ENCODE data around the gene REV3L.
"Not testable (repeated sequence)": the region's sequence is repeated elsewhere in the genome, so short reads cannot be mapped to it uniquely, and the experiment has no call there.

REV3L gene

GRCh38 chr6:111483736-111484632 lies 966 bp upstream of the REV3L start:
- Mint-ChIP-seq H3K27ac (peak overlapping the region; percentile 99), H3K27me3 (no peaks in the 10 kb centered on the region), H3K4me1 (ENCODE audit: low read depth) (peaks cover 34% of the 10 kb centered on the region), H3K4me3 (peak overlapping the region; percentile 91), H3K9me3 (no peaks in the 10 kb centered on the region), H3K36me3 (ENCODE audit: low read depth) (peaks cover 27% of the 10 kb centered on the region)
- intact Hi-C loops (cut with micrococcal nuclease): loop anchor here (1.0 to 10.0 kb wide), 5 partner anchors 121 to 558 kb away; partner anchors contain the start of genes RPF2 and TRAF3IP2

DNA sequence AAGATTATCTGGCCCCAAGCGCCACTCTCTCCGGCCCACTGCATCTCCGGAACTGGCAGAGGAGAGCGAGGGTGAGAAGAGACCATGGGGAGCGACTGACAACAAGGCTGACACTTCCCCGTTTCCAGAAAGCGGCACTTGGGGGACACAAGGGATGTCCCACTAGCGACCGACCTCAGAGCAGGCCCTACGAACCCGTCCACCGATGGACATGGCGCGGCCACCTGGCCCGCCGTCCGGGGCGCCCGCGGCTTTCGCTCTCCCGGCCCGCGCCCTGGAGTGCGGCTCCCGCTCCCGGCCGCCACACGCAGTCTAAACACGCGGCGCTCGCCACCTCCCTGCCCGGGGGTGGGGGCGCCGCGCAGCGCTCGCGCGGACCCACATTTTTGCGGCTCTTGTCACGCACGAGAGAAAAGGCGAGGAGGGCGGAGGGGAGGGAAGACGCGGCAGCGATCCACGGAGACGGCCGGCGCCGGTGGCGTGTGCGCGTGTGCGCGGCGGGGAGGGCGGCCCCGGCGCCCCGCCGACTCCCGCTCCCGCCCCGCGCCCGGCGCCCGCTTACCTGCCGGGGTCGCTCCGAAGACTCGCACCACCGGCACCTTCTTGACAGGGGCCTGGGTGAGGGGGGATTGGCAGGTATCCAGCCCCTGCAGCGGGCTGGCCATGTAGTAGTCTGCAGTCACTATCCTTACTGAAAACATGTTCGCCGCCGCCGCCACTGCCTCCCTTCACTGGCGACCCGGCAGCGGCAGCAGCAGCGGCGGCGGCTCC lies 645 bp downstream of the REV3L start:
- H3K9me3 Mint-ChIP-seq: no peaks in the 10 kb centered on the region
- peaks cover 39% of the 10 kb centered on the region for H3K4me1 Mint-ChIP-seq (ENCODE audit: low read depth)
- peak overlapping the region; percentile 91 for H3K4me3 Mint-ChIP-seq

DNA sequence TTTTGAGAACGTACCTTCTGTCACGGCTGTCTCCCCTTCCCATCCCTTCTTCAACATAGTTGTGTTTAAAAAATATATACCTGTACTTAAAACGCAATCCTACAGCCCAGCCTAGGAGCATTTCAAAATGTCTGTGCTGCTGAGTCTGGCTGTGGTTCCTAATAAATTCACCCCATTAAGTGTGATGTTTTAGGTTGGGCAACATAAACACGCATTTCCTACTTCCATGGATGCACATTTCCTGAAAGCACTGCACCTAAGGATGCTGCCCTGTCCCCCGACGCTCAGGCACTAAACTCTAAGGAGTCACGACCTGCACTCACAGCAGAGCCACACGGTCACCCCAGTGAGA lies 1.2 kb downstream of the REV3L start:
- Mint-ChIP-seq H3K9me3 (no peaks in the 10 kb centered on the region), H3K4me1 (ENCODE audit: low read depth) (peaks cover 40% of the 10 kb centered on the region), H3K27me3 (no peaks in the 10 kb centered on the region), H3K36me3 (ENCODE audit: low read depth) (peaks cover 21% of the 10 kb centered on the region), H3K27ac (peak overlapping the region; percentile 99), H3K4me3 (peak overlapping the region; percentile 91)
- intact Hi-C loops (cut with micrococcal nuclease): loop anchor here (5.0 to 10.0 kb wide), 4 partner anchors 123 to 560 kb away; partner anchors contain the start of genes RPF2 and TRAF3IP2

More for the DNA sequence above, 645 bp downstream of the REV3L start:
- peaks cover 21% of the 10 kb centered on the region for H3K36me3 Mint-ChIP-seq (ENCODE audit: low read depth)
- H3K27me3 Mint-ChIP-seq: no peaks in the 10 kb centered on the region
- intact Hi-C loops (cut with micrococcal nuclease): loop anchor here (5.0 to 10.0 kb wide), 4 partner anchors 122 to 560 kb away; partner anchors contain the start of genes RPF2 and TRAF3IP2
- H3K27ac Mint-ChIP-seq: peak overlapping the region; percentile 99

DNA sequence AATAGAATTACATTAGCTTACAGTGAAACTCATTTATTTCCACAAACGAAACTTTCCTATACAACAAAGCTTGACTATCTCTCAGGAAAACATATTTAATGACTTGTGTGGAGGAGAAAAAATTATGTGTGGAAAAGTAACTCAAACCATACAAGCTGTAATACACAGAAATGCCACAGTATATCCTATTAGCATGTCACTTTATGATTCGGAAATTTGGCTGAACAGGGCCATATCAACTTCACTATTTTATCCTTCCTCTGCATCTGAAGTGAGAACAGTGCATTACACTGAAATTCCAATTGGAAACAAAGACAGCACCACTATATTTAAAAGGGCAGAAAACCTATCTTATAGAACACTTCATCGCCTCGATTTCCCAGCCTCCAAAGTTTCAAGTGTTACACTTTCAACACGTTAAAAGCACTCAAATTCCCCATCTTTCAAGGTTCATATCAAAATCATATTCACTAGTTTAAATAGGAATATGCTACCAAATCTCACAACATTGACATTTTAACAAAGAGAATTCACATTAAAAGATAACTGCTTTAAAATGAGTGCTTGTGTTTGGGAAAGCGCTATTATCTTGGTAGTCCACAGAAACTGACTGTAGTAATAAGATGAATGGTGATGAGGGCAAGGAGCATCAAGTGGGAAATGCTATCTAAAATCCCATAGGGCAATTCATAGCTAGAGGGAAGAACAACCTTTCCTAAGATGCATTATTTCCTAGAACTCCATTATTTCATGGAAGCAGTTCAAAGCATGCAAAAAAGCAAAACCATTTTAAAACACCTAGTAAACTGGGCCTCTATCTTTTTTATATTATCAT lies 1.8 kb downstream of the REV3L start:
- H3K4me3 Mint-ChIP-seq: no peak overlapping the region
- H3K9me3 Mint-ChIP-seq: no peaks in the 10 kb centered on the region
- H3K27ac Mint-ChIP-seq: peak overlapping the region; percentile 99
- intact Hi-C loops (cut with micrococcal nuclease): loop anchor here (5.0 to 10.0 kb wide), 4 partner anchors 124 to 561 kb away; partner anchors contain the start of genes RPF2 and TRAF3IP2
- peaks cover 36% of the 10 kb centered on the region for H3K4me1 Mint-ChIP-seq (ENCODE audit: low read depth)
- H3K36me3 Mint-ChIP-seq (ENCODE audit: low read depth): peaks cover 21% of the 10 kb centered on the region
- no peaks in the 10 kb centered on the region for H3K27me3 Mint-ChIP-seq

GRCh38 chr6:111478749-111479148 lies 4.3 kb downstream of the REV3L start:
- Mint-ChIP-seq H3K9me3 (no peaks in the 10 kb centered on the region), H3K27ac (no peak overlapping the region), H3K4me3 (no peak overlapping the region), H3K27me3 (no peaks in the 10 kb centered on the region), H3K36me3 (ENCODE audit: low read depth) (peaks cover 16% of the 10 kb centered on the region), H3K4me1 (ENCODE audit: low read depth) (peaks cover 32% of the 10 kb centered on the region)
- intact Hi-C loops (cut with micrococcal nuclease): loop anchor here (2.0 to 5.0 kb wide), 2 partner anchors 72 to 116 kb away; no protein-coding TSS in a partner anchor

- intact Hi-C loops (cut with micrococcal nuclease): loop anchor here (2.0 to 5.0 kb wide), 2 partner anchors 71 to 116 kb away; no protein-coding TSS in a partner anchor
- no peak overlapping the region for H3K4me3 Mint-ChIP-seq
- H3K9me3 Mint-ChIP-seq: no peaks in the 10 kb centered on the region
- H3K4me1 Mint-ChIP-seq (ENCODE audit: low read depth): peaks cover 32% of the 10 kb centered on the region
- H3K36me3 Mint-ChIP-seq (ENCODE audit: low read depth): peaks cover 9% of the 10 kb centered on the region
- no peaks in the 10 kb centered on the region for H3K27me3 Mint-ChIP-seq
- H3K27ac Mint-ChIP-seq: no peak overlapping the region
Observed at GRCh38 chr6:111478064-111478476, 4.9 kb downstream of the REV3L start.

DNA sequence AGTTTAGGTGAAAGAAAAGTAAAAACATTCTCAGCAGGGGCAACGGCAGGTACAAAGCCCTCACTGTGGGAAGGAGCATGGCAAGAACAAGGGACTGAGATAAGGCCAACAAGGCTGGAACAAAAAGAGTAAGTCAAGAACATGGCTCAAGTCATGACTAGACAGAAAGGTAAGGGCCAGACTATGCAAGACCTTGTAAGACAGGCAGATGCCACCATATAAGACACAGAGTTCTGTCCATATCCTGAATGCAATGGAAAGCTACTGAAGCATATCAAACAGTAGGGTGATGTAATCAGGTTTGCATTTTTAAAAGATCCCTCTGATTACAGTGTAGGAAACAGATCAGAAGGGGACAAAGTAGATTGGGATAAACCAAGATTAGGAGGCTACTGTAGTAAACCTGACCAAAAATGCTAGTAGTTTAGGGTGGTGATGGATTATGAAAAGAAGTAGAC lies 5.5 kb downstream of the REV3L start:
- intact Hi-C loops (cut with micrococcal nuclease): loop anchor here (5.0 kb wide), 1 partner anchor 115 kb away; no protein-coding TSS in a partner anchor
- Mint-ChIP-seq H3K4me1 (ENCODE audit: low read depth) (peaks cover 32% of the 10 kb centered on the region), H3K9me3 (no peaks in the 10 kb centered on the region), H3K27ac (no peak overlapping the region), H3K36me3 (ENCODE audit: low read depth) (peaks cover 6% of the 10 kb centered on the region), H3K4me3 (no peak overlapping the region), H3K27me3 (no peaks in the 10 kb centered on the region)

- H3K27me3 Mint-ChIP-seq; H3K36me3 Mint-ChIP-seq (ENCODE audit: low read depth); H3K4me3 Mint-ChIP-seq; H3K27ac Mint-ChIP-seq; H3K9me3 Mint-ChIP-seq: not testable (repeated sequence)
- intact Hi-C loops (cut with micrococcal nuclease): loop anchor here (5.0 kb wide), 1 partner anchor 114 kb away; no protein-coding TSS in a partner anchor
- H3K4me1 Mint-ChIP-seq (ENCODE audit: low read depth): peaks cover 20% of the 10 kb centered on the region
Observed at GRCh38 chr6:111476061-111476460, 7.0 kb downstream of the REV3L start.

DNA sequence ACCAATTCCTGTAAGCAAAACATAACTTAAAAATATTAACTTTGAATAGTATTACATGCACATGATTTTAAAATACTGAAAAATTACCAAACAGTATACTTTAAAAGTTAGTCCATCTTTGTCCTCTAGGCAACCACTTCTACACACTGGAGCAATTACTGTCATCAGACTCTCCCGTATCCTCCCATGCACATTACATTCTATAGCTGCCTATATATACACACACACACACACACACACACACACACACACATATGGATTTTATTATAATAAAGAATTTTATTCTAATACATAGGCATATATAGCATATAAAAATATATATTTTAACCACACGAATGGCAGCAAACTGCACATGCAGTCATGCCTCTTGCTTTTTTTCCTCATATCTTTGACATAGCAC lies 8.2 kb downstream of the REV3L start:
- Mint-ChIP-seq H3K27ac (no peak overlapping the region), H3K4me1 (ENCODE audit: low read depth) (peaks cover 18% of the 10 kb centered on the region), H3K27me3 (no peaks in the 10 kb centered on the region), H3K36me3 (ENCODE audit: low read depth) (no peaks in the 10 kb centered on the region), H3K4me3 (no peak overlapping the region), H3K9me3 (no peaks in the 10 kb centered on the region)
- intact Hi-C loops (cut with micrococcal nuclease): loop anchor here (5.0 kb wide), 1 partner anchor 112 kb away; no protein-coding TSS in a partner anchor

- Mint-ChIP-seq H3K27ac (no peak overlapping the region), H3K4me3 (no peak overlapping the region), H3K9me3 (no peaks in the 10 kb centered on the region), H3K27me3 (no peaks in the 10 kb centered on the region), H3K4me1 (ENCODE audit: low read depth) (peaks cover 18% of the 10 kb centered on the region), H3K36me3 (ENCODE audit: low read depth) (no peaks in the 10 kb centered on the region)
- intact Hi-C loops (cut with micrococcal nuclease): no loop called here
Observed at GRCh38 chr6:111474106-111474505, 8.9 kb downstream of the REV3L start.

GRCh38 chr6:111472933-111473435 lies 10.0 kb downstream of the REV3L start:
- Mint-ChIP-seq H3K36me3 (ENCODE audit: low read depth) (no peaks in the 10 kb centered on the region), H3K9me3 (no peaks in the 10 kb centered on the region), H3K27me3 (no peaks in the 10 kb centered on the region), H3K4me1 (ENCODE audit: low read depth) (peaks cover 15% of the 10 kb centered on the region), H3K27ac (no peak overlapping the region), H3K4me3 (no peak overlapping the region)
- intact Hi-C loops (cut with micrococcal nuclease): no loop called here

GRCh38 chr6:111471958-111472357 lies 11.1 kb downstream of the REV3L start:
- no peaks in the 10 kb centered on the region for H3K36me3 Mint-ChIP-seq (ENCODE audit: low read depth)
- intact Hi-C loops (cut with micrococcal nuclease): no loop called here
- no peaks in the 10 kb centered on the region for H3K27me3 Mint-ChIP-seq
- no peak overlapping the region for H3K27ac Mint-ChIP-seq
- H3K4me3 Mint-ChIP-seq: no peak overlapping the region
- peaks cover 5% of the 10 kb centered on the region for H3K4me1 Mint-ChIP-seq (ENCODE audit: low read depth)
- H3K9me3 Mint-ChIP-seq: no peaks in the 10 kb centered on the region

DNA sequence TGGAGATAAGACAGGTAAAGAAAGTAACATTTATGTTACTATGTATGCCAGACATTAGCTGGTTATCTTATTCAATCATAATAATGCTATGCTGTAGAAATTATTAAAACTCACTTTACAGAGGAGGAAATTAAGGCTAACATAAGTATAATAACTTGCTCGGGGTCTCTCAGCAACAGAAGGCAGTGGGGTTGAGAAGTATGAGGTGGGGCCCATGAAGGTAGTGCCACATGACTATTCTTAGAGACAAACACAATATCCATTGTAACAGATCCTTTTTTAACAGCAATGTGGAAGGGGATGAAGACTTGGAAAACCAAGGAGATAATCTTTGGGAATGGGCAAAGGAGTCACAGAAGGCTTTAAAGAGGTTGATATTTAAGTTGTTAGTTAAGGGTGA lies 11.5 kb downstream of the REV3L start:
- intact Hi-C loops (cut with micrococcal nuclease): no loop called here
- Mint-ChIP-seq H3K9me3 (no peaks in the 10 kb centered on the region), H3K27me3 (no peaks in the 10 kb centered on the region), H3K27ac (no peak overlapping the region), H3K4me1 (ENCODE audit: low read depth) (peaks cover 5% of the 10 kb centered on the region), H3K36me3 (ENCODE audit: low read depth) (no peaks in the 10 kb centered on the region), H3K4me3 (no peak overlapping the region)
